OCI-LY7 (cell line): ENCODE data around the gene KLHL24. TPM values are rescaled to one million over a fixed set of nuclear protein-coding genes. Genes with fewer than 3 reads are reported as not detected.
"Not testable (repeated sequence)": the region's sequence is repeated elsewhere in the genome, so short reads cannot be mapped to it uniquely, and the experiment has no call there.

ENCODE experiments used
- BruUV-seq: library from RNA; stranded (reverse); fragments of 400-500 nt; replicated peaks from 2 replicates; lab custom pipeline; 2021; lab: Mats Ljungman, UMichigan
- CTCF ChIA-PET: fragments of 300-600 bp; sonication (Branson Sonifier 250); formaldehyde crosslinking; loops from one replicate; lab custom pipeline; 2022; ENCODE audit warnings: antibody characterized with exemption; ENCODE audit not compliant: unreplicated experiment; lab: Charles Lee
- POLR2A ChIA-PET: fragments of 300-600 bp; sonication (Branson Sonifier 250); formaldehyde crosslinking; loops from one replicate; lab custom pipeline; 2022; ENCODE audit warnings: antibody characterized with exemption; lab: Charles Lee
- DNase-seq: peaks from one replicate; pipeline ENCODE4 v3.0.0-alpha.2; 2015; ENCODE audit warnings: low spot score
- H2AFZ ChIP-seq: fragments of 200-600 bp; sonication (generic), shearing (Covaris generic); 2 replicates; pipeline ENCODE4 v1.6.1; 2014; ENCODE audit warnings: mild to moderate bottlenecking, antibody characterized with exemption, low read length, moderate library complexity
- H3K27ac ChIP-seq: fragments of 200-600 bp; sonication (generic); 2 replicates; pipeline ENCODE4 v1.5.1; 2014; ENCODE audit warnings: mixed run types, low read depth, mild to moderate bottlenecking, moderate library complexity, low read length, inconsistent platforms; ENCODE audit not compliant: poor library complexity, severe bottlenecking
- H3K36me3 ChIP-seq: fragments of 200-600 bp; sonication (generic); 2 replicates; pipeline ENCODE4 v1.6.1; 2014; ENCODE audit warnings: mild to moderate bottlenecking, antibody characterized with exemption, low read length, moderate library complexity, mixed read lengths; ENCODE audit not compliant: insufficient read depth
- H3K4me1 ChIP-seq: fragments of 200-600 bp; sonication (generic); 2 replicates; pipeline ENCODE4 v1.5.1; 2014; ENCODE audit warnings: mild to moderate bottlenecking, low read length; ENCODE audit not compliant: insufficient read depth, poor library complexity, severe bottlenecking
- H3K4me2 ChIP-seq: fragments of 200-600 bp; sonication (generic); 2 replicates; pipeline ENCODE4 v1.6.1; 2014; ENCODE audit warnings: mild to moderate bottlenecking, low read length
- H3K4me3 ChIP-seq: fragments of 200-600 bp; sonication (generic); 2 replicates; pipeline ENCODE4 v1.5.1; 2014; ENCODE audit warnings: mild to moderate bottlenecking, low read depth, low read length; ENCODE audit not compliant: poor library complexity, severe bottlenecking
- H3K79me2 ChIP-seq: fragments of 200-600 bp; sonication (generic); 2 replicates; pipeline ENCODE4 v1.6.1; 2016; ENCODE audit warnings: low read depth, mild to moderate bottlenecking, low read length, moderate library complexity, mixed read lengths; ENCODE audit not compliant: insufficient read depth
- H3K9me2 ChIP-seq: fragments of 200-600 bp; sonication (generic); 2 replicates; pipeline ENCODE4 v1.6.1; 2016; ENCODE audit warnings: mild to moderate bottlenecking, low read length, mixed read lengths; ENCODE audit not compliant: insufficient read depth
- H3K9me3 ChIP-seq: fragments of 200-600 bp; sonication (generic); 2 replicates; pipeline ENCODE4 v1.6.1; 2014; ENCODE audit warnings: mild to moderate bottlenecking, mixed run types, low read length, mixed read lengths
- H4K20me1 ChIP-seq: fragments of 200-600 bp; sonication (generic); 2 replicates; pipeline ENCODE4 v1.6.1; 2014; ENCODE audit warnings: mild to moderate bottlenecking, antibody characterized with exemption, low read length, moderate library complexity, mixed read lengths; ENCODE audit not compliant: insufficient read depth
- EZH2phosphoT487 ChIP-seq: fragments of 200-600 bp; sonication (generic); IDR thresholded peaks from 2 replicates; pipeline ENCODE4 v1.6.1; 2018; ENCODE audit warnings: low read depth, borderline replicate concordance, mild to moderate bottlenecking, mixed run types, antibody characterized with exemption, low read length, moderate library complexity, mixed read lengths
- intact Hi-C: fragments of 100-400 bp; cut with micrococcal nuclease; formaldehyde crosslinking; loops from one replicate; pipeline ENCODE4 v1.10.0; 2022; ENCODE audit not compliant: unreplicated experiment
- total RNA-seq, 2 experiments: library from RNA; depleted of rRNA in 1 of 2; stranded (reverse); fragments of >200 nt in 1 of 2; shearing (Covaris generic) in 1 of 2; gene quantifications; 2 replicates each; pipeline ENCODE4 v1.2.3, GENCODE V29; 2014 to 2022
- TF ChIP-seq, protein P1 (sequence below): fragments of 200-600 bp; sonication (generic); conservative IDR thresholded peaks from 2 replicates; pipeline ENCODE4 v1.5.1; 2014; ENCODE audit warnings: mild to moderate bottlenecking, antibody characterized with exemption, low read length, moderate library complexity, mixed read lengths

Gene KLHL24
- total RNA-seq, 2 experiments from 2014 or later, result 34.0 to 37.8 TPM

DNA sequence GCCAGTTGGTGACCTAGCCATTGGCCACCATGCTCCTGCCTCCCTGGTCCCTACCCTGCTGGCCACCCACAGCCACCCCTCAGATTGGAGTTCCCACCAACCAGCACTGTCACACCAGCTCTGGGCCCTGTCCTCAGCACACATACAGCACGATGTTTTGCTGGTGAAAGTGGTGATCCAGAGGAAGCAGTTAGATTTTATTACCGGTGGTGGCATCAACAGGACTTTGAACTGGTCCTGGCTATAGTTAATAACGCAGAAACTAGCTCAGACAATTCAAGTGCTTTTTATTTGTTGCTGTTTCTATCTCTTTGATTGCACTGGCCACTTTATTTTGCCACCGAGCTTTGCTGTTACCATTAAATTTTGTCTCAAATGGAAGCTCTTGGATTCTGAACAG is 16.4 kb upstream of the KLHL24 start:
- CTCF ChIA-PET, result interaction anchor here (0.6 kb wide), 1 partner anchor 532 kb away, joined by 3 read pairs; no protein-coding TSS in a partner anchor
- H3K9me3 ChIP-seq, result 0 out of 2 replicates have a peak, but pooled peaks cover 3% of the 10 kb centered on the region
- intact Hi-C loops, result no loop called here
- no peaks in the 10 kb centered on the region for H4K20me1 ChIP-seq
- no peaks in the 10 kb centered on the region for H3K36me3 ChIP-seq
- no peak overlapping the region for H3K4me3 ChIP-seq
- no peaks in the 10 kb centered on the region for H3K79me2 ChIP-seq
- no peak for DNase-seq
- H3K27ac ChIP-seq, result no peak overlapping the region
- no peak overlapping the region for H2AFZ ChIP-seq
- no peak overlapping the region for H3K4me2 ChIP-seq
- H3K4me1 ChIP-seq, result no peaks in the 10 kb centered on the region
- no peaks in the 10 kb centered on the region for H3K9me2 ChIP-seq
- TF ChIP-seq, protein P1, sequence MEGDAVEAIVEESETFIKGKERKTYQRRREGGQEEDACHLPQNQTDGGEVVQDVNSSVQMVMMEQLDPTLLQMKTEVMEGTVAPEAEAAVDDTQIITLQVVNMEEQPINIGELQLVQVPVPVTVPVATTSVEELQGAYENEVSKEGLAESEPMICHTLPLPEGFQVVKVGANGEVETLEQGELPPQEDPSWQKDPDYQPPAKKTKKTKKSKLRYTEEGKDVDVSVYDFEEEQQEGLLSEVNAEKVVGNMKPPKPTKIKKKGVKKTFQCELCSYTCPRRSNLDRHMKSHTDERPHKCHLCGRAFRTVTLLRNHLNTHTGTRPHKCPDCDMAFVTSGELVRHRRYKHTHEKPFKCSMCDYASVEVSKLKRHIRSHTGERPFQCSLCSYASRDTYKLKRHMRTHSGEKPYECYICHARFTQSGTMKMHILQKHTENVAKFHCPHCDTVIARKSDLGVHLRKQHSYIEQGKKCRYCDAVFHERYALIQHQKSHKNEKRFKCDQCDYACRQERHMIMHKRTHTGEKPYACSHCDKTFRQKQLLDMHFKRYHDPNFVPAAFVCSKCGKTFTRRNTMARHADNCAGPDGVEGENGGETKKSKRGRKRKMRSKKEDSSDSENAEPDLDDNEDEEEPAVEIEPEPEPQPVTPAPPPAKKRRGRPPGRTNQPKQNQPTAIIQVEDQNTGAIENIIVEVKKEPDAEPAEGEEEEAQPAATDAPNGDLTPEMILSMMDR, result no peak
- TF ChIP-seq EZH2phosphoT487, result no peak
- no TSS peak for BruUV-seq
- POLR2A ChIA-PET, result interaction anchor here (0.7 to 1.6 kb wide), 4 partner anchors 10 to 90 kb away, joined by 3 to 4 read pairs (median 3); no protein-coding TSS in a partner anchor

- ChIA-PET POLR2A (interaction anchor here (1.3 to 1.6 kb wide), 3 partner anchors 9 to 89 kb away, joined by 3 to 4 read pairs (median 3); no protein-coding TSS in a partner anchor), CTCF (no interaction called here)
- Histone ChIP-seq H3K9me2 (no peaks in the 10 kb centered on the region), H3K4me3 (no peak overlapping the region), H3K4me1 (no peaks in the 10 kb centered on the region), H3K9me3 (0 out of 2 replicates have a peak, but pooled peaks cover 3% of the 10 kb centered on the region), H3K79me2 (no peaks in the 10 kb centered on the region), H2AFZ (no peak overlapping the region), H4K20me1 (no peaks in the 10 kb centered on the region), H3K4me2 (no peak overlapping the region), H3K27ac (no peak overlapping the region), H3K36me3 (no peaks in the 10 kb centered on the region)
- intact Hi-C loops, result no loop called here
- TF ChIP-seq EZH2phosphoT487, result no peak
- TF ChIP-seq, protein P1, result no peak
- DNase-seq, result no peak
- BruUV-seq, result no TSS peak
Measured at GRCh38 chr3:183619624-183620251, 15.7 kb upstream of the KLHL24 start.

DNA sequence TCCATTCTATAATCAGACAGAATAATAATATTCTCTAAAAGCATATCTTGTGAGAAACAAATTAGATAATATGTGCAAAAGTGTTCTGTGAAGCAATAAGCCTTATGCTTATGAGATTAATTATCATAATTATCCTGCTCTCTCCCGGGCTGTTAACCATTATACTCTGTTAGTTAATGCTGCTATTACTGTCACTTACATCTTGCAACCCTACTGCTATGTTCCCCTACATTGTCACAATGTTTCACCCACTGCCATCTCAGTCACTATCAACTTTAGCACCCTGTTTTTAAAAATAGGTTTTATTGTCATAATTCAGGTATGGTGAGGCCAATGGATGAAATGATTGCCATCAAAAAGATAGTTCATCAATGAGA is 15.2 kb upstream of the KLHL24 start:
- POLR2A ChIA-PET, result no interaction called here
- CTCF ChIA-PET, result no interaction called here

DNA sequence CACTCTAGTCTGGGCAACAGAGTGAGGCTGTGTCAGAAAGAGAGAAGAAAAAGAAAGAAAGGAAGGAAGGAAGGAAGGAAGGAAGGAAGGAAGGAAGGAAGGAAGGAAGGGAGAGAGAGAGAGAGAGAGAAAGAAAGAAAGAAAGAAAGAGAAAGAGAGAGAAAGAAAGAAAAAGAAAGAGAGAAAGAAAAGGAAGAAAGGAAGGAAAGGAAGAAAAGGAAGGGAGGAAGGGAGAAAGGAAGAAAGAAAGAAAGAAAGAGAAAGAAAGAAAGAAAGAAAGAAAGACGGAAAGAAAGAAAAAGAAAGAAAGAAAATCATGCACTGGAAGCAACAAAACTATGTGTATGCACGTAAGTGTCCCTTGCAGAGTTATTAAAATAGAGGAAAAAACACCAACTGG is 12.9 kb upstream of the KLHL24 start:
- H3K27ac ChIP-seq, H3K4me3 ChIP-seq, H2AFZ ChIP-seq, H4K20me1 ChIP-seq, H3K79me2 ChIP-seq, BruUV-seq, intact Hi-C loops, H3K4me2 ChIP-seq, DNase-seq, H3K4me1 ChIP-seq, H3K36me3 ChIP-seq, H3K9me2 ChIP-seq, H3K9me3 ChIP-seq, CTCF ChIA-PET: not testable (repeated sequence)
- POLR2A ChIA-PET, result interaction anchor here (0.7 to 1.0 kb wide), 3 partner anchors 13 to 30 kb away, joined by 3 to 5 read pairs (median 3); partner anchors contain the start of gene KLHL24

More for the DNA sequence above, 15.2 kb upstream of the KLHL24 start:
- Histone ChIP-seq H4K20me1 (no peaks in the 10 kb centered on the region), H3K4me1 (no peaks in the 10 kb centered on the region), H3K27ac (no peak overlapping the region), H3K36me3 (no peaks in the 10 kb centered on the region), H2AFZ (no peak overlapping the region), H3K79me2 (no peaks in the 10 kb centered on the region), H3K4me2 (no peak overlapping the region), H3K4me3 (no peak overlapping the region), H3K9me3 (0 out of 2 replicates have a peak, but pooled peaks cover 3% of the 10 kb centered on the region), H3K9me2 (no peaks in the 10 kb centered on the region)
- intact Hi-C loops, result no loop called here
- BruUV-seq, result no TSS peak
- no peak for TF ChIP-seq EZH2phosphoT487
- TF ChIP-seq, protein P1, result no peak
- no peak for DNase-seq
